ENCODE measurements around the gene ADAM12. TPM values are rescaled to one million over a fixed set of nuclear protein-coding genes. Genes with fewer than 3 reads are reported as not detected.

The ADAM12 gene
- polyA plus RNA-seq, 1 of the 3 experiments (the other 2 are of a cell fraction): 25.0 TPM

DNA sequence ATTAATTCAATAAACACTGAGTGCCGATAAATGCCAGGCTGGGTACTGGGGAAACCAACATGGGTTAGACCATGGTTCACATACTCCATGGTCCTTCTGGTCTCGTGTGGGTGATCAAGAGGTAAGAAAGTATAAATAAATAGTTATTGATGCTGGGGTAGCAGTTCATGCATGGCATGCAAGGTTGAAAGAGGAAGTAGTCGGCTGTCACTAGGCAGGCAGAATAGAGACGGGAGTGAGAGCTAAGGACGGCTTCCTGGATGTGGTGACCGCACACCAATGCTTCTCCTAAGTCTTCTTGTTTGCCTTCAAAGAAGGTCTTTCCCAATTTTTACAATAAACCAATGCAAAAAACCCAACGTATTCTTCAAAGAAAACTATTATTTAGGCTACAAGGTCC lies 208.6 kb downstream of the ADAM12 start:
- H3K4me1 ChIP-seq (ENCODE audit: control insufficient read depth in 1 of 2, insufficient read depth in 2 of 2, low read depth in 1 of 2, low read length in 1 of 2): no peaks in the 10 kb centered on the region; a peak in 1 of 4 replicates
- no peaks in the 10 kb centered on the region for H3K9me2 ChIP-seq
- H3K9ac ChIP-seq: no peak overlapping the region
- TF ChIP-seq FOSL2 (IDR thresholded peaks at IDR 0.05; ENCODE audit: borderline replicate concordance, low read depth) (no peak), EZH2phosphoT487 (IDR thresholded peaks at IDR 0.05; ENCODE audit: borderline replicate concordance, low read depth) (no peak), NRF1 (IDR thresholded peaks at IDR 0.05; ENCODE audit: low read depth, low read length) (no peak), YY1 (IDR thresholded peaks at IDR 0.05; ENCODE audit: low read depth) (no peak), PBX3 (IDR thresholded peaks at IDR 0.05) (no peak), TAF1 (IDR thresholded peaks at IDR 0.05; ENCODE audit: borderline replicate concordance, low read depth, low read length) (no peak), RXRA (IDR thresholded peaks at IDR 0.05; ENCODE audit: borderline replicate concordance, low read depth) (no peak)
- TF ChIP-seq, protein P1, sequence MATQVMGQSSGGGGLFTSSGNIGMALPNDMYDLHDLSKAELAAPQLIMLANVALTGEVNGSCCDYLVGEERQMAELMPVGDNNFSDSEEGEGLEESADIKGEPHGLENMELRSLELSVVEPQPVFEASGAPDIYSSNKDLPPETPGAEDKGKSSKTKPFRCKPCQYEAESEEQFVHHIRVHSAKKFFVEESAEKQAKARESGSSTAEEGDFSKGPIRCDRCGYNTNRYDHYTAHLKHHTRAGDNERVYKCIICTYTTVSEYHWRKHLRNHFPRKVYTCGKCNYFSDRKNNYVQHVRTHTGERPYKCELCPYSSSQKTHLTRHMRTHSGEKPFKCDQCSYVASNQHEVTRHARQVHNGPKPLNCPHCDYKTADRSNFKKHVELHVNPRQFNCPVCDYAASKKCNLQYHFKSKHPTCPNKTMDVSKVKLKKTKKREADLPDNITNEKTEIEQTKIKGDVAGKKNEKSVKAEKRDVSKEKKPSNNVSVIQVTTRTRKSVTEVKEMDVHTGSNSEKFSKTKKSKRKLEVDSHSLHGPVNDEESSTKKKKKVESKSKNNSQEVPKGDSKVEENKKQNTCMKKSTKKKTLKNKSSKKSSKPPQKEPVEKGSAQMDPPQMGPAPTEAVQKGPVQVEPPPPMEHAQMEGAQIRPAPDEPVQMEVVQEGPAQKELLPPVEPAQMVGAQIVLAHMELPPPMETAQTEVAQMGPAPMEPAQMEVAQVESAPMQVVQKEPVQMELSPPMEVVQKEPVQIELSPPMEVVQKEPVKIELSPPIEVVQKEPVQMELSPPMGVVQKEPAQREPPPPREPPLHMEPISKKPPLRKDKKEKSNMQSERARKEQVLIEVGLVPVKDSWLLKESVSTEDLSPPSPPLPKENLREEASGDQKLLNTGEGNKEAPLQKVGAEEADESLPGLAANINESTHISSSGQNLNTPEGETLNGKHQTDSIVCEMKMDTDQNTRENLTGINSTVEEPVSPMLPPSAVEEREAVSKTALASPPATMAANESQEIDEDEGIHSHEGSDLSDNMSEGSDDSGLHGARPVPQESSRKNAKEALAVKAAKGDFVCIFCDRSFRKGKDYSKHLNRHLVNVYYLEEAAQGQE (IDR thresholded peaks at IDR 0.05; ENCODE audit: low read depth, low read length): no peak
- ChIA-PET CTCF (no interaction called here), POLR2A (no interaction called here)
- WGBS (ENCODE audit: low lambda C conversion rate): 88% methylated on average over 7 of the region's 7 CpGs
- no peak for DNase-seq
- H3K4me2 ChIP-seq: no peak overlapping the region
- H3K4me3 ChIP-seq (ENCODE audit: low read depth in 2 of 2, low read length in 1 of 2): no peak overlapping the region
- no peaks in the 10 kb centered on the region for H3K27me3 ChIP-seq (ENCODE audit: insufficient read depth)
- no peaks in the 10 kb centered on the region for H3F3A ChIP-seq (replicated peaks; ENCODE audit: insufficient read depth)
- no peak overlapping the region for H3K27ac ChIP-seq (ENCODE audit: low read depth in 2 of 2, low read length in 1 of 2)
- no peaks in the 10 kb centered on the region for H3K9me3 ChIP-seq
- H3K79me2 ChIP-seq (ENCODE audit: insufficient read depth): no peaks in the 10 kb centered on the region
- no peak overlapping the region for H2AFZ ChIP-seq (ENCODE audit: low read depth)
- H4K20me1 ChIP-seq (ENCODE audit: insufficient read depth): no peaks in the 10 kb centered on the region
- H3K36me3 ChIP-seq (replicated peaks in 1 of 2; ENCODE audit: control insufficient read depth in 1 of 2, insufficient read depth in 2 of 2, low read length in 1 of 2): no peaks in the 10 kb centered on the region

GRCh38 chr10:126177417-126178030 lies 210.8 kb downstream of the ADAM12 start:
- no peak overlapping the region for H3K4me2 ChIP-seq
- H3K27me3 ChIP-seq (ENCODE audit: insufficient read depth): no peaks in the 10 kb centered on the region
- H4K20me1 ChIP-seq (ENCODE audit: insufficient read depth): no peaks in the 10 kb centered on the region
- H3K4me3 ChIP-seq (ENCODE audit: low read depth in 2 of 2, low read length in 1 of 2): no peak overlapping the region
- no peaks in the 10 kb centered on the region for H3K9me2 ChIP-seq
- ChIA-PET POLR2A (interaction anchor here (0.6 kb wide), 1 partner anchor 192 kb away, joined by 3 read pairs; no protein-coding TSS in a partner anchor), CTCF (interaction anchor here (1.0 kb wide), 1 partner anchor 14 kb away, joined by 3 read pairs; no protein-coding TSS in a partner anchor)
- H3K9me3 ChIP-seq: no peaks in the 10 kb centered on the region
- H3F3A ChIP-seq (replicated peaks; ENCODE audit: insufficient read depth): no peaks in the 10 kb centered on the region
- H2AFZ ChIP-seq (ENCODE audit: low read depth): no peak overlapping the region
- no peak overlapping the region for H3K9ac ChIP-seq
- H3K4me1 ChIP-seq (ENCODE audit: control insufficient read depth in 1 of 2, insufficient read depth in 2 of 2, low read depth in 1 of 2, low read length in 1 of 2): no peaks in the 10 kb centered on the region; a peak in 1 of 4 replicates
- no peaks in the 10 kb centered on the region for H3K79me2 ChIP-seq (ENCODE audit: insufficient read depth)
- DNase-seq: no peak
- H3K36me3 ChIP-seq (replicated peaks in 1 of 2; ENCODE audit: control insufficient read depth in 1 of 2, insufficient read depth in 2 of 2, low read length in 1 of 2): no peaks in the 10 kb centered on the region
- H3K27ac ChIP-seq (ENCODE audit: low read depth in 2 of 2, low read length in 1 of 2): no peak overlapping the region
- WGBS (ENCODE audit: low lambda C conversion rate): 90% methylated on average over 7 of the region's 7 CpGs
- TF ChIP-seq USF2 (IDR thresholded peaks at IDR 0.05; ENCODE audit: borderline replicate concordance, low read depth, low read length) (no peak), YY1 (IDR thresholded peaks at IDR 0.05; ENCODE audit: low read depth) (no peak), MEF2A (IDR thresholded peaks at IDR 0.05; ENCODE audit: borderline replicate concordance, low read depth) (no peak), PBX3 (IDR thresholded peaks at IDR 0.05) (no peak), SMC3 (IDR thresholded peaks at IDR 0.05; ENCODE audit: low read depth, low read length) (no peak), USF1 (IDR thresholded peaks at IDR 0.05; ENCODE audit: borderline replicate concordance, low read depth) (no peak), SIN3A (IDR thresholded peaks at IDR 0.05; ENCODE audit: borderline replicate concordance, low read depth, low read length) (no peak), GABPA (IDR thresholded peaks at IDR 0.05; ENCODE audit: low read depth) (no peak), TEAD4 (IDR thresholded peaks at IDR 0.05; ENCODE audit: borderline replicate concordance, insufficient read depth) (no peak)
- TF ChIP-seq, protein P2, sequence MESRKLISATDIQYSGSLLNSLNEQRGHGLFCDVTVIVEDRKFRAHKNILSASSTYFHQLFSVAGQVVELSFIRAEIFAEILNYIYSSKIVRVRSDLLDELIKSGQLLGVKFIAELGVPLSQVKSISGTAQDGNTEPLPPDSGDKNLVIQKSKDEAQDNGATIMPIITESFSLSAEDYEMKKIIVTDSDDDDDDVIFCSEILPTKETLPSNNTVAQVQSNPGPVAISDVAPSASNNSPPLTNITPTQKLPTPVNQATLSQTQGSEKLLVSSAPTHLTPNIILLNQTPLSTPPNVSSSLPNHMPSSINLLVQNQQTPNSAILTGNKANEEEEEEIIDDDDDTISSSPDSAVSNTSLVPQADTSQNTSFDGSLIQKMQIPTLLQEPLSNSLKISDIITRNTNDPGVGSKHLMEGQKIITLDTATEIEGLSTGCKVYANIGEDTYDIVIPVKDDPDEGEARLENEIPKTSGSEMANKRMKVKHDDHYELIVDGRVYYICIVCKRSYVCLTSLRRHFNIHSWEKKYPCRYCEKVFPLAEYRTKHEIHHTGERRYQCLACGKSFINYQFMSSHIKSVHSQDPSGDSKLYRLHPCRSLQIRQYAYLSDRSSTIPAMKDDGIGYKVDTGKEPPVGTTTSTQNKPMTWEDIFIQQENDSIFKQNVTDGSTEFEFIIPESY (IDR thresholded peaks at IDR 0.05; ENCODE audit: borderline replicate concordance, low read depth): no peak

All from SK-N-SH (cell line).